BLaER1 treated with 17β-estradiol and CSF1 and Interleukin-3, amounts not matched to agents 10 nM and 100 nM (cell line): Measurements from ENCODE around the gene ALK.

ENCODE experiments used
- H3K27ac ChIP-seq, 11 experiments: shearing (Covaris generic); formaldehyde crosslinking; 2 replicates each; pipeline ENCODE4 v1.8.1; 2022
- H3K27me3 ChIP-seq, 11 experiments: shearing (Covaris generic); formaldehyde crosslinking; 2 replicates each; pipeline ENCODE4 v1.8.1; 2022
- H3K36me3 ChIP-seq, 11 experiments: shearing (Covaris generic); formaldehyde crosslinking; 2 replicates each; pipeline ENCODE4 v1.8.1; 2022
- H3K4me1 ChIP-seq, 10 experiments: shearing (Covaris generic); formaldehyde crosslinking; 2 replicates each; pipeline ENCODE4 v1.8.1; 2022
- H3K4me2 ChIP-seq, 11 experiments: shearing (Covaris generic); formaldehyde crosslinking; 2 replicates each; pipeline ENCODE4 v1.8.1; 2022
- H3K4me3 ChIP-seq, 10 experiments: shearing (Covaris generic); formaldehyde crosslinking; 2 replicates each; pipeline ENCODE4 v1.8.1; 2022
- H3K9ac ChIP-seq, 11 experiments: shearing (Covaris generic); formaldehyde crosslinking; 2 replicates each; pipeline ENCODE4 v1.8.1; 2022
- H3K9me3 ChIP-seq, 11 experiments: shearing (Covaris generic); formaldehyde crosslinking; replicated peaks in 1 of 11; 2 replicates each; pipeline ENCODE4 v1.8.1; 2022
- H4K20me1 ChIP-seq, 11 experiments: shearing (Covaris generic); formaldehyde crosslinking; 2 replicates each; pipeline ENCODE4 v1.8.1; 2022
- Cebpa-rat ChIP-seq, 11 experiments: shearing (Covaris generic); IDR thresholded peaks; 2 replicates each; pipeline ENCODE4 v1.8.1; 2022

Gene ALK

DNA sequence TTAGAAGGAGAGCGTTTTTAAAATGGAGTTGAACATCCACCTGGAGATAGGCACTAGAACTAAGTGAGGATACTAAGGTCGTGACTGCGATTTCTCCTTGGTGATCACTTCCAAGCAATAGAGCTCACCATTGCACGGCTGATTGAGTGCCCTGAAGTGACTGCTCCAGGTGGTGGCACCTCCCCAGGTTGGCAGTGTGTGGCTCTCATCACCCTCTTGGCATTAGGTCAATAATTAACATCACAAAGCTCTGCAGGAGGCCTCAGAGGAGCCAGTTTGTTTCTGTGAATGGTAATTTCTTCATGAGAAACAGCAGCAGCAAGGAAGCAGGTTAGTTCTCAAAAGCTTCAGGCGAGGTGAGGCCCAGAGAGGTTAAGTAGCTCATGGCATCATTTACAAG, 546.6 kb downstream of the ALK start:
- no peak overlapping the region for H3K27ac ChIP-seq

GRCh38 chr2:29373870-29374269, 547.5 kb downstream of the ALK start:
- Histone ChIP-seq H3K27ac (no peak overlapping the region), H3K9ac (no peak overlapping the region)
- no peak for TF ChIP-seq Cebpa-rat (IDR thresholded peaks at IDR 0.05)

More for the DNA sequence above, 546.6 kb downstream of the ALK start:
- Histone ChIP-seq H3K4me3 (no peak overlapping the region), H3K9ac (no peak overlapping the region), H3K36me3 (no peaks in the 10 kb centered on the region), H3K4me2 (no peak overlapping the region), H4K20me1 (no peaks in the 10 kb centered on the region), H3K9me3 (no peaks in the 10 kb centered on the region), H3K27me3 (no peaks in the 10 kb centered on the region), H3K4me1 (peaks cover 0 to 11% (median 7%) of the 10 kb centered on the region in 10 experiments; a peak in 12 of 20 replicates)
- no peak for TF ChIP-seq Cebpa-rat (IDR thresholded peaks at IDR 0.05)

GRCh38 chr2:29372185-29372584, 549.2 kb downstream of the ALK start:
- H3K27ac ChIP-seq: no peak overlapping the region
- no peaks in the 10 kb centered on the region for H3K9me3 ChIP-seq
- H3K4me2 ChIP-seq: no peak overlapping the region
- no peaks in the 10 kb centered on the region for H4K20me1 ChIP-seq
- no peak overlapping the region for H3K9ac ChIP-seq
- no peak overlapping the region for H3K4me3 ChIP-seq
- peaks cover 0 to 11% (median 7%) of the 10 kb centered on the region in 10 experiments; a peak in 12 of 20 replicates for H3K4me1 ChIP-seq
- no peak for TF ChIP-seq Cebpa-rat (IDR thresholded peaks at IDR 0.05)
- H3K27me3 ChIP-seq: no peaks in the 10 kb centered on the region
- no peaks in the 10 kb centered on the region for H3K36me3 ChIP-seq

More at GRCh38 chr2:29373870-29374269, 547.5 kb downstream of the ALK start:
- Histone ChIP-seq H3K27me3 (no peaks in the 10 kb centered on the region), H3K4me3 (no peak overlapping the region), H4K20me1 (no peaks in the 10 kb centered on the region), H3K4me1 (peaks cover 0 to 11% (median 7%) of the 10 kb centered on the region in 10 experiments; a peak in 12 of 20 replicates), H3K36me3 (no peaks in the 10 kb centered on the region), H3K9me3 (no peaks in the 10 kb centered on the region), H3K4me2 (no peak overlapping the region)

DNA sequence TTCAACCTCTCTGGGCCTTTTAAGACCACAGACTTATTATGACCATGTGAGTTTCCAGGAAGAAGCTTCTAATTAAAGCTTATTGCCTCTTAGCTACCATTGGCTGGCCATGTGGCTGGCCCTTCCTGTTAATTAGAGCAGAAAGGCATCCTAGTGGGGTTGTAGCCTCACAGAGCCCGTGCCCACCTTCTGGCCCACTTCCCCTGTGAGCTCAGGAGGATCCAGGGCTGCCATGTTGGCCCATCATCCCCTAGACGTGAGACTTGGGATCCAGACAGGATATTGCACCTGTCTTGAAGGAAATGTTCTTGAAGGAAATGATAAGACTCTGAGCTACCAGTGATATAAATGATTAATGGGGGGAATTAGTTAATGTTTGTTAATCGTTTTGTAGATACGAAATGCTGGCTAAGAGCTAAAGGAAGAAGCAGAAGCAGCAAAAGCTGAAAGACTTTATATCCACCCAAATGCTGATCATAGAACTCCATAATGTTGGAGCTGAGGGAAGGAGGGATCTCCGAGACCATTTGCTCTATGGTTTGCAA, 550.7 kb downstream of the ALK start:
- TF ChIP-seq Cebpa-rat (IDR thresholded peaks at IDR 0.05): no peak
- no peaks in the 10 kb centered on the region for H3K9me3 ChIP-seq
- H3K27ac ChIP-seq: no peak overlapping the region
- H3K4me2 ChIP-seq: no peak overlapping the region
- no peak overlapping the region; a peak in 1 of 22 replicates for H3K9ac ChIP-seq
- no peaks in the 10 kb centered on the region for H3K4me1 ChIP-seq
- no peaks in the 10 kb centered on the region for H3K27me3 ChIP-seq
- no peaks in the 10 kb centered on the region for H4K20me1 ChIP-seq
- no peaks in the 10 kb centered on the region for H3K36me3 ChIP-seq
- H3K4me3 ChIP-seq: no peak overlapping the region

DNA sequence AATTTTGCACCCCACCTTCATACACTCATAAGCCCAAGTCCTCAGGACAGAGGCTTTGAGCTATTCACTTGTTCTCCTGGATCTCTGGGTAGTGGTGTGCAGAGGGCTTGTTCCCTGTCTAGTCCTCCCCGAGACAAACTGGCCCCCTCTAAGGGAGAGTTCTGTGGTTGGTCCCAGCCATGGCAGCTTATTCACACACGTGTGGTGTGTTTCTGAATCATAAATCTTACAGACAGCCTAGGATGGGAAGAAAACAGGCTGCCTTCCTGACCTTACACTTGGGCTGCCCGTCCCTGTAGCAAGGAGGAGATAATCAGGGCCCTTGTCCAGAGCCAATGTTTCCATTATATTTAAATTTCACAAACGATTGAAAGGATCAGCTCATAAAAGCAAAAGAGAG, 551.2 kb downstream of the ALK start:
- Histone ChIP-seq H3K27me3 (no peaks in the 10 kb centered on the region), H4K20me1 (no peaks in the 10 kb centered on the region), H3K4me1 (no peaks in the 10 kb centered on the region), H3K27ac (no peak overlapping the region), H3K9ac (no peak overlapping the region; a peak in 1 of 22 replicates), H3K36me3 (no peaks in the 10 kb centered on the region), H3K4me2 (no peak overlapping the region), H3K9me3 (no peaks in the 10 kb centered on the region), H3K4me3 (no peak overlapping the region)
- no peak for TF ChIP-seq Cebpa-rat (IDR thresholded peaks at IDR 0.05)

GRCh38 chr2:29368659-29369040, 552.7 kb downstream of the ALK start:
- no peak overlapping the region for H3K27ac ChIP-seq
- H3K4me1 ChIP-seq: no peaks in the 10 kb centered on the region
- no peaks in the 10 kb centered on the region for H3K27me3 ChIP-seq
- no peaks in the 10 kb centered on the region for H4K20me1 ChIP-seq
- no peak overlapping the region for H3K4me3 ChIP-seq
- no peak overlapping the region for H3K4me2 ChIP-seq
- H3K36me3 ChIP-seq: no peaks in the 10 kb centered on the region
- TF ChIP-seq Cebpa-rat (IDR thresholded peaks at IDR 0.05): no peak
- H3K9ac ChIP-seq: no peak overlapping the region
- H3K9me3 ChIP-seq: no peaks in the 10 kb centered on the region

GRCh38 chr2:29367986-29368658, 553.3 kb downstream of the ALK start:
- Histone ChIP-seq H3K9me3 (no peaks in the 10 kb centered on the region), H3K27me3 (no peaks in the 10 kb centered on the region), H3K4me3 (no peak overlapping the region), H4K20me1 (no peaks in the 10 kb centered on the region), H3K9ac (no peak overlapping the region), H3K36me3 (no peaks in the 10 kb centered on the region), H3K4me2 (no peak overlapping the region), H3K4me1 (no peaks in the 10 kb centered on the region), H3K27ac (no peak overlapping the region)
- TF ChIP-seq Cebpa-rat (IDR thresholded peaks at IDR 0.05): no peak

- no peaks in the 10 kb centered on the region for H3K27me3 ChIP-seq
- H3K9ac ChIP-seq: no peak overlapping the region
- H3K36me3 ChIP-seq: no peaks in the 10 kb centered on the region
- no peak overlapping the region for H3K27ac ChIP-seq
- no peak overlapping the region for H3K4me2 ChIP-seq
- no peaks in the 10 kb centered on the region for H3K9me3 ChIP-seq
- H4K20me1 ChIP-seq: no peaks in the 10 kb centered on the region
- peaks cover 0 to 7% (median 0%) of the 10 kb centered on the region in 10 experiments; a peak in 3 of 20 replicates for H3K4me1 ChIP-seq
- TF ChIP-seq Cebpa-rat (IDR thresholded peaks at IDR 0.05): no peak
- H3K4me3 ChIP-seq: no peak overlapping the region
Measured at GRCh38 chr2:29363111-29363510, 558.3 kb downstream of the ALK start.

DNA sequence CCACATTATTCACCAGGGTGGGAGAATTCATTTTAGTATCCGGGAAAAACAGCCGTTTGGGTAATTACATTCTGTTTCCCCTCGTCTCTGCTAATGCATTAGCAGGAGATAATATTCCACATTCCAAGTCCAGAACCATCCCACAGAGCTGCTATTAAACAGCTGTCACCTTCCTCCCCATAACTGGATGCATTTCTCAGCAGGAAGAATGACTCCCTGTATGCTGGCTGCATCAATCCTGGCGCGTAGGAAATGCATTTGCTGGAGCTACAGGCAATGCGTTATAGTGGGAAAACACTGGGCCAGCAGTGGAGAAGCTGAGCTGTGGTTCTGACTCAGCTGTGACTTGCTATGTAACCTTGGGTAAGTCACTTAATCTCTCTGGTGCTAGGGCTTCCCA, 560.2 kb downstream of the ALK start:
- no peaks in the 10 kb centered on the region for H3K27me3 ChIP-seq
- no peak overlapping the region for H3K9ac ChIP-seq
- no peaks in the 10 kb centered on the region for H4K20me1 ChIP-seq
- H3K4me3 ChIP-seq: no peak overlapping the region
- no peak overlapping the region for H3K27ac ChIP-seq
- H3K4me1 ChIP-seq: peaks cover 0 to 7% (median 0%) of the 10 kb centered on the region in 10 experiments; a peak in 3 of 20 replicates
- H3K4me2 ChIP-seq: no peak overlapping the region
- H3K9me3 ChIP-seq: no peaks in the 10 kb centered on the region
- H3K36me3 ChIP-seq: no peaks in the 10 kb centered on the region
- TF ChIP-seq Cebpa-rat (IDR thresholded peaks at IDR 0.05): no peak
